ENCODE data around the gene VEZT.

GRCh38 chr12:95335948-95336347, 118.3 kb downstream of the VEZT start:
- TF ChIP-seq POLR2A (IDR thresholded peaks at IDR 0.05; ENCODE audit: extremely low read depth, insufficient read length) (no peak), MYC (IDR thresholded peaks at IDR 0.05; ENCODE audit: low read depth, low read length) (no peak)
- TF ChIP-seq, protein P1, sequence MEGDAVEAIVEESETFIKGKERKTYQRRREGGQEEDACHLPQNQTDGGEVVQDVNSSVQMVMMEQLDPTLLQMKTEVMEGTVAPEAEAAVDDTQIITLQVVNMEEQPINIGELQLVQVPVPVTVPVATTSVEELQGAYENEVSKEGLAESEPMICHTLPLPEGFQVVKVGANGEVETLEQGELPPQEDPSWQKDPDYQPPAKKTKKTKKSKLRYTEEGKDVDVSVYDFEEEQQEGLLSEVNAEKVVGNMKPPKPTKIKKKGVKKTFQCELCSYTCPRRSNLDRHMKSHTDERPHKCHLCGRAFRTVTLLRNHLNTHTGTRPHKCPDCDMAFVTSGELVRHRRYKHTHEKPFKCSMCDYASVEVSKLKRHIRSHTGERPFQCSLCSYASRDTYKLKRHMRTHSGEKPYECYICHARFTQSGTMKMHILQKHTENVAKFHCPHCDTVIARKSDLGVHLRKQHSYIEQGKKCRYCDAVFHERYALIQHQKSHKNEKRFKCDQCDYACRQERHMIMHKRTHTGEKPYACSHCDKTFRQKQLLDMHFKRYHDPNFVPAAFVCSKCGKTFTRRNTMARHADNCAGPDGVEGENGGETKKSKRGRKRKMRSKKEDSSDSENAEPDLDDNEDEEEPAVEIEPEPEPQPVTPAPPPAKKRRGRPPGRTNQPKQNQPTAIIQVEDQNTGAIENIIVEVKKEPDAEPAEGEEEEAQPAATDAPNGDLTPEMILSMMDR (IDR thresholded peaks at IDR 0.05; ENCODE audit: low read depth, low read length), result no peak
- TF ChIP-seq, protein P2, sequence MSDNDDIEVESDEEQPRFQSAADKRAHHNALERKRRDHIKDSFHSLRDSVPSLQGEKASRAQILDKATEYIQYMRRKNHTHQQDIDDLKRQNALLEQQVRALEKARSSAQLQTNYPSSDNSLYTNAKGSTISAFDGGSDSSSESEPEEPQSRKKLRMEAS (IDR thresholded peaks at IDR 0.05; ENCODE audit: low read depth, low read length), result no peak

Data from NB4 (cell line).